GM12874 (cell line): Measurements from ENCODE around the gene SREK1IP1.

Source experiments
- CTCF ChIP-seq: IDR thresholded peaks from 2 replicates; pipeline ENCODE4 v1.5.1; 2011; ENCODE audit warnings: low read depth, mild to moderate bottlenecking, control low read depth, low read length, moderate library complexity; ENCODE audit not compliant: insufficient read depth

Gene SREK1IP1

DNA sequence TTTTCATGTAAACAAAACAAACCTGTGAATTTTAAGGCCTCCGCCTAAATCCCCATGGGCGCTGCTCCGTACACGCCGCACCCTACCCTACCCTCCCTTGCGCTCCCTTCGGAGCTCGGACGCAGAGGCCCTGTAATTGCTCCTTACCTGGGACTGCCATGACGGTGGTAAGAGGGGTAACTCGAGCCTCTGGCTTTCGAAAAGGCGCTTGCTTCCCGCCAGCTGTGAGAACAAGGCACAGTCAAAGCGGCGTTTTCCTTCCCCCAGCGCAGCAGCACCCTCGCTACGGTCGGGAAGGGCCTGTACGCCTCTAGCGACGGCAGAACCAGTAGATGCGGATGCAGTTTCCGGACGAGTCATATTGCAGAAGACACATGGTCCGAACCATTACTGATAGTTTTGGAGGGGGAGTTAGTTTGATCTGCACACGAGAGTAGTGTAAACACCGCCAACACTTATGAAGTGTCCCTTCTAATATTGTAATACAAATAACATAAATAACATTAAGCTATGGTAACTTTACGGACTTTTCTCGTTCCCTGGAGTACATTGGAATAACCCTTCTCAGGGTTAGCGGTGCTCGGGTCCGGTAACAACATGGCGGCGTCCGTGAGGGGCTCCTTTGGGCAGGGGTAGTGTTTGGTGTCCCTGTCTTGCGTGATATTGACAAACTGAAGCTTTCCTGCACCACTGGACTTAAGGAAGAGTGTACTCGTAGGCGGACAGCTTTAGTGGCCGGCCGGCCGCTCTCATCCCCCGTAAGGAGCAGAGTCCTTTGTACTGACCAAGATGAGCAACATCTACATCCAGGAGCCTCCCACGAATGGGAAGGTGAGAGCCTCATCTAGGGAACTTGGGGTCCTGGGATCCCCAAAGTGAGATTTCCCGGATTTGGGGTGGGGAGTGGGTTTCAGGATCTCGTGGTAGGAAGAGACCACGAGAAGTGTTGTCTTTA lies at the start of gene SREK1IP1, which contains the start of gene CWC27:
Gene SREK1IP1 (minus strand): TSS at position 334 of the 955 bp plus-strand sequence. CDS start 174 bp downstream, at position 160.
Gene CWC27 (plus strand): TSS at position 573 of the 955 bp plus-strand sequence. CDS start 217 bp downstream, at position 790.
- TF ChIP-seq CTCF, result no peak

DNA sequence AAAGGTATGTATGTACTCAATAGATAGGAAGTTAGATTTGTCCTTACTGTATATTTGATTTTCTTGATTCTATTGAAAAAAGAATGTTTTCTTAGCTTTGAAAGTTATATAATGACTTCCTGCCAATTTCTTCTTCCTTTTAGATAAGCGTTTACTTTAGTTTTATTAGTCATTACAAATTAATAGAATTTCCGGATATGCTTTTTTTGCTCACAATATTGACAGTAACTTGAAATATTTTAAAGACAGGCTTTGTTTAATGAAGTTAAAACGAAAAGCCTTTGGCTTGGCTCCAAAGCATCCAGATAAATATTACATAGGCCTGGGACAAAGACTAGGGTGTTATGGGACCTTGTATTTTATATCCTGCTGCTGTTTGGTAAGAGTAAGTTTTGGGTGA lies 49.8 kb upstream of the SREK1IP1 start:
- TF ChIP-seq CTCF, result no peak

DNA sequence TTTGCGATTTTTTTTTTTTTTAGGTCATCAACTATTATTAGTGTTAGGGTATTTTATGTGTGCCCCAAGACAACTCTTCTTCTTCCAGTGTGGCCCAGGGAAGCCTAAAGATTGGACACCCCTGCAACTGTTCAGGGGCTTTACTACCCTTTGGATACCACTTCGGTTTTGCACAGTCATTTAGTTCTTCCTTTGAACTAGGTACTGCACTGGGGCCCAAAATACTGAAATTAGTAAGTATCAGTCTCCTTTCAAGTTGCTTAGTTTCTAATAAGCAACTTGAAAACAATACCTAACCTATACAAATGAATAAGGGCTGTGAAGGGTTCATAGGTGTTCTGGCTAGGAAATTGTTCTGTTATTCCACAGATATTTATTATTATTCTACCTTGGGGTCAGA lies 45.6 kb upstream of the SREK1IP1 start:
- no peak for TF ChIP-seq CTCF

GRCh38 chr5:64811050-64811640 lies 42.7 kb upstream of the SREK1IP1 start:
- TF ChIP-seq CTCF, result peak; percentile 47

DNA sequence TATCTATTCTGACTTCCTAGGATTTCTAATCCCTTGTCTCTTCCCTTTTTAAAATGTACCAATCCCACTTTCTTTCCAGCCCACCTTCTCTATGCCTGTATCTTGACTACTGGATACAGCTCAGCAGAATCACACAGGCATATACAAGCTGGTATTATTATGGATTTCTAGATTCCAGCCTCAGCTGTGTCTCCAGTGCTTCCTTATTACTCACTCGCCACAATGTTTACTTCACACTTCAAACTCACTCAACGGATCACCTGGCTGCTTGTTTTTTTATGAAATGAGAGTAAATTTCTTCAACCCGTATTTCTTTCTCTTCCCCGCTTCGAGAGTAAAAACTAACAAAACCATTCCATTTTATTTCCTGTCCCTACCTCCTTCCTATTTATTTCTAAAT lies 39.0 kb upstream of the SREK1IP1 start:
- TF ChIP-seq CTCF, result no peak

GRCh38 chr5:64806537-64806936 lies 38.0 kb upstream of the SREK1IP1 start:
- TF ChIP-seq CTCF, result no peak

- no peak for TF ChIP-seq CTCF
Observed at GRCh38 chr5:64800926-64801325, 32.4 kb upstream of the SREK1IP1 start.
